Astrocyte (in vitro differentiated cells and primary cell): ENCODE results near the gene BCAT1.

Experiments used
- EZH2 ChIP-seq: IDR thresholded peaks from 2 replicates; pipeline ENCODE4 v1.6.1; 2012; ENCODE audit warnings: mild to moderate bottlenecking, low read length, inconsistent platforms; ENCODE audit not compliant: insufficient read depth
- TF ChIP-seq, protein P1 (sequence below): IDR thresholded peaks from 2 replicates; pipeline ENCODE4 v1.5.1; 2011; ENCODE audit warnings: low read depth, mild to moderate bottlenecking, inconsistent platforms, low read length, moderate library complexity; ENCODE audit not compliant: insufficient read depth

DNA sequence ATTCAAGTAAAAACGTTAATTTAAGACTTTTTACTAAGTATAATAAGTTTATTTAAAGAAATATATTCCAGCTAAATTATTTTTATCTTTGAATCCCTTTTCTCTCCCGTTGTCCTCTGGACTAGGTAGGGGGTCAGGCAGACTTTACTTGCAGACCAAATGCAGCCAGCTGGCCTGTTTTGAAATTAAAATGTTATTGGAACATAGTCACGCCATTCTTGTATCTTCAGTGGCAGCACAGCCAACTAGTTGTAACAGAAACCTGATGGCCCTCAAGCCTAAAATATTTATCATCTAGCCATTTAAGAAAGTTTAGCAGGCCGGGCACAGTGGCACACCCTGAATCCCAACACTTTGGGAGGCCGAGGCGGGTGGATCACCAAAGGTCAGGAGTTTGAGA, 52.7 kb downstream of the BCAT1 start:
- TF ChIP-seq, protein P1, sequence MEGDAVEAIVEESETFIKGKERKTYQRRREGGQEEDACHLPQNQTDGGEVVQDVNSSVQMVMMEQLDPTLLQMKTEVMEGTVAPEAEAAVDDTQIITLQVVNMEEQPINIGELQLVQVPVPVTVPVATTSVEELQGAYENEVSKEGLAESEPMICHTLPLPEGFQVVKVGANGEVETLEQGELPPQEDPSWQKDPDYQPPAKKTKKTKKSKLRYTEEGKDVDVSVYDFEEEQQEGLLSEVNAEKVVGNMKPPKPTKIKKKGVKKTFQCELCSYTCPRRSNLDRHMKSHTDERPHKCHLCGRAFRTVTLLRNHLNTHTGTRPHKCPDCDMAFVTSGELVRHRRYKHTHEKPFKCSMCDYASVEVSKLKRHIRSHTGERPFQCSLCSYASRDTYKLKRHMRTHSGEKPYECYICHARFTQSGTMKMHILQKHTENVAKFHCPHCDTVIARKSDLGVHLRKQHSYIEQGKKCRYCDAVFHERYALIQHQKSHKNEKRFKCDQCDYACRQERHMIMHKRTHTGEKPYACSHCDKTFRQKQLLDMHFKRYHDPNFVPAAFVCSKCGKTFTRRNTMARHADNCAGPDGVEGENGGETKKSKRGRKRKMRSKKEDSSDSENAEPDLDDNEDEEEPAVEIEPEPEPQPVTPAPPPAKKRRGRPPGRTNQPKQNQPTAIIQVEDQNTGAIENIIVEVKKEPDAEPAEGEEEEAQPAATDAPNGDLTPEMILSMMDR = no peak
- no peak for TF ChIP-seq EZH2
